Natural killer cell (primary cell): ENCODE results near the gene NDUFA7. TPM values are rescaled to one million over a fixed set of nuclear protein-coding genes. Genes with fewer than 3 reads are reported as not detected.

Experiments
- ATAC-seq, 3 donors: fragments of 150-1000 bp in 2 of 3; fragments of 200-7000 bp in 1 of 3; cut with Tn5 transposase; 1 replicate in 1 of 3; 2 replicates in 2 of 3; pipeline ENCODE4 v1.10.0; 2021; ENCODE audit warnings: mild to moderate bottlenecking in 2 of 3, moderate library complexity in 2 of 3
- DNase-seq, 2 donors: peaks; one replicate each; pipeline versions ENCODE4 v3.0.0 to v3.0.0-alpha.2; 2013 to 2021; ENCODE audit warnings: mixed read lengths in 1 of 2
- H3K27ac ChIP-seq: one replicate; pipeline ENCODE4 v1.5.1; 2013; ENCODE audit warnings: mild to moderate bottlenecking, low read length
- H3K27me3 ChIP-seq: one replicate; pipeline ENCODE4 v1.6.1; 2013; ENCODE audit warnings: low read length; ENCODE audit not compliant: control insufficient read depth, insufficient read depth
- H3K36me3 ChIP-seq: one replicate; pipeline ENCODE4 v1.6.1; 2013; ENCODE audit warnings: low read length; ENCODE audit not compliant: control insufficient read depth, insufficient read depth
- H3K4me1 ChIP-seq: one replicate; pipeline ENCODE4 v1.6.1; 2013; ENCODE audit warnings: low read length; ENCODE audit not compliant: control insufficient read depth, insufficient read depth
- H3K4me3 ChIP-seq: one replicate; pipeline ENCODE4 v1.5.1; 2013; ENCODE audit warnings: low read length
- H3K9me3 ChIP-seq: one replicate; pipeline ENCODE4 v1.6.1; 2013; ENCODE audit warnings: low read length; ENCODE audit not compliant: control insufficient read depth, insufficient read depth
- H3K27ac Mint-ChIP-seq, 2 donors: one replicate each; pipeline ENCODE4 v1.8.0; 2022; ENCODE audit warnings: mild to moderate bottlenecking in 2 of 2, mixed read lengths in 2 of 2, moderate library complexity in 1 of 2
- H3K27me3 Mint-ChIP-seq, 2 donors: one replicate each; pipeline ENCODE4 v1.8.0; 2022; ENCODE audit warnings: low read depth in 2 of 2, mixed read lengths in 2 of 2
- H3K36me3 Mint-ChIP-seq: one replicate; pipeline ENCODE4 v1.8.0; 2022; ENCODE audit warnings: mixed read lengths
- H3K4me1 Mint-ChIP-seq, 2 donors: one replicate each; pipeline ENCODE4 v1.8.0; 2022; ENCODE audit warnings: mixed read lengths in 2 of 2
- H3K4me3 Mint-ChIP-seq: one replicate; pipeline ENCODE4 v1.8.0; 2022; ENCODE audit warnings: mild to moderate bottlenecking, moderate library complexity, mixed read lengths
- H3K9me3 Mint-ChIP-seq, 2 donors: one replicate each; pipeline ENCODE4 v1.8.0; 2022; ENCODE audit warnings: mixed read lengths in 2 of 2
- CTCF ChIP-seq: fragments of 200-600 bp; IDR thresholded peaks from one replicate; pipeline ENCODE4 v1.8.0; 2022; ENCODE audit warnings: antibody characterized with exemption
- WGBS: methylation state at CpG from one replicate; pipeline ENCODE4 v1.1.7; 2013; ENCODE audit warnings: missing lambda C conversion rate; ENCODE audit not compliant: insufficient coverage; 5-methylcytosine and 5-hydroxymethylcytosine counted together
- intact Hi-C: fragments of 100-400 bp; cut with micrococcal nuclease; formaldehyde crosslinking; loops from one replicate; pipeline ENCODE4 v1.14.2; 2022
- total RNA-seq, 4 donors: library from RNA; stranded (reverse); fragments of 120-200 nt in 1 of 4; gene quantifications; one replicate each; pipeline versions ENCODE4 v1.2.3 to v1.2.4, GENCODE V29; 2013 to 2022

NDUFA7 gene
- total RNA-seq, 3 donors from 2014 or later (not counting 1 experiment from before 2014, with no cell fraction given), result 19.3 to 28.5 (median 28.4) TPM

GRCh38 chr19:8361921-8362793, 41.0 kb upstream of the NDUFA7 start:
- 59% methylated on average over 10 of the region's 12 CpGs for WGBS

GRCh38 chr19:8360196-8360595, 39.0 kb upstream of the NDUFA7 start:
- Histone ChIP-seq H3K9me3 (no peaks in the 10 kb centered on the region), H3K27me3 (peaks cover 2% of the 10 kb centered on the region), H3K27ac (no peak overlapping the region), H3K36me3 (no peaks in the 10 kb centered on the region), H3K4me1 (peaks cover 21% of the 10 kb centered on the region), H3K4me3 (no peak overlapping the region)
- H3K9me3 Mint-ChIP-seq, result no peaks in the 10 kb centered on the region
- no peak for ATAC-seq
- 81% methylated on average over 7 of the region's 8 CpGs for WGBS
- DNase-seq, result no peak
- peaks cover 0 to 7% of the 10 kb centered on the region in 2 donors for H3K27me3 Mint-ChIP-seq
- no peak overlapping the region for H3K27ac Mint-ChIP-seq
- H3K4me3 Mint-ChIP-seq, result no peak overlapping the region
- intact Hi-C loops, result no loop called here
- peaks cover 6 to 14% of the 10 kb centered on the region in 2 donors for H3K4me1 Mint-ChIP-seq
- no peak for TF ChIP-seq CTCF
- H3K36me3 Mint-ChIP-seq, result no peaks in the 10 kb centered on the region

More at GRCh38 chr19:8361921-8362793, 41.0 kb upstream of the NDUFA7 start:
- H3K36me3 ChIP-seq, result no peaks in the 10 kb centered on the region
- peaks cover 18% of the 10 kb centered on the region for H3K4me1 ChIP-seq
- peaks cover 5% of the 10 kb centered on the region for H3K27me3 ChIP-seq
- H3K36me3 Mint-ChIP-seq, result no peaks in the 10 kb centered on the region
- no peak overlapping the region for H3K4me3 ChIP-seq
- H3K27ac Mint-ChIP-seq, result no peak overlapping the region
- TF ChIP-seq CTCF, result no peak
- H3K4me1 Mint-ChIP-seq, result peaks cover 6 to 17% of the 10 kb centered on the region in 2 donors
- ATAC-seq (no peak), DNase-seq (no peak)
- no peak overlapping the region for H3K4me3 Mint-ChIP-seq
- H3K27me3 Mint-ChIP-seq, result peaks cover 8 to 16% of the 10 kb centered on the region in 2 donors
- no peaks in the 10 kb centered on the region for H3K9me3 ChIP-seq
- H3K27ac ChIP-seq, result no peak overlapping the region
- no peaks in the 10 kb centered on the region for H3K9me3 Mint-ChIP-seq
- intact Hi-C loops, result no loop called here

DNA sequence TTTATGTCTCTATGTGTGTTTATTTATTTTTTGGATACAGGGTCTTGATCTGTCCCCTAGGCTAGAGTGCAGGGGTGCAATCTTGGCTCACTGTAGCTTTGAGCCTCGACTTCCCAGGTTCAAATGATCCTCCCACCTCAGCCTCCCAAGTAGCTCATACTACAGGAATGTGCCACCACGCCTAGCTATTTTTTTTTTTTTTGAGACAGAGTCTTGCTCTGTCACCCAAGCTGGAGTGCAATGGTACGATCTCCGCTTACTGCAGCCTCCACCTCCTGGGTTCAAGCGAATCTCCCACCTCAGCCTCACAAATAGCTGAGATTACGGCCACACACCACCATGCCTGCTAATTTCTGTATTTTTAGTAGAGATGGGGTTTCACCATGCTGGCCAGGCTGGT, 37.8 kb upstream of the NDUFA7 start:
- no peak for DNase-seq

More for the DNA sequence above, 37.8 kb upstream of the NDUFA7 start:
- intact Hi-C loops, result no loop called here
- no peak for TF ChIP-seq CTCF
- Histone ChIP-seq H3K27ac (no peak overlapping the region), H3K4me3 (no peak overlapping the region), H3K4me1 (peaks cover 17% of the 10 kb centered on the region), H3K9me3 (no peaks in the 10 kb centered on the region), H3K36me3 (no peaks in the 10 kb centered on the region), H3K27me3 (no peaks in the 10 kb centered on the region)
- WGBS, result 89% methylated on average over 6 of the region's 6 CpGs
- no peak for ATAC-seq
- Mint-ChIP-seq H3K27me3 (peaks cover 0 to 8% of the 10 kb centered on the region in 2 donors), H3K9me3 (no peaks in the 10 kb centered on the region), H3K4me3 (no peak overlapping the region), H3K4me1 (peaks cover 7 to 10% of the 10 kb centered on the region in 2 donors), H3K36me3 (no peaks in the 10 kb centered on the region), H3K27ac (no peak overlapping the region)
